K562 (cell line): ENCODE measurements around the gene BTBD16. TPM values are rescaled to one million over a fixed set of nuclear protein-coding genes. Genes with fewer than 3 reads are reported as not detected.

Experiments used
- ATAC-seq: fragments of 200-7000 bp; cut with Tn5 transposase; 3 replicates; pipeline ENCODE4 v1.9.1; 2020; ENCODE audit warnings: moderate library complexity
- BruUV-seq: library from RNA; stranded (reverse); fragments of 400-500 nt; replicated peaks from 2 replicates; lab custom pipeline; 2021; lab: Mats Ljungman, UMichigan
- CTCF ChIA-PET: fragments of 300-600 bp; formaldehyde crosslinking; extraction: SDS; loops from one replicate; lab custom pipeline; 2021; ENCODE audit warnings: low intra/inter-chr PET ratio; lab: Yijun Ruan, JAX
- POLR2A ChIA-PET: fragments of 300-600, 350-650 bp; sonication (Branson Sonifier 250); formaldehyde crosslinking; extraction: SDS; loops from one replicate; lab custom pipeline; 2021; ENCODE audit warnings: antibody characterized with exemption, inconsistent platforms; lab: Yijun Ruan, JAX
- DNase-seq, 4 experiments: peaks; one replicate each; pipeline versions ENCODE4 v3.0.0 to v3.0.0-alpha.2; 2011 to 2018; ENCODE audit warnings: low spot score in 3 of 4, mixed read lengths in 3 of 4; ENCODE audit errors: extremely low read depth in 1 of 4
- FAIRE-seq: peaks from 2 replicates; lab custom pipeline; 2011; peaks lifted over from hg19 to GRCh38; lab: Jason Lieb, UNC
- H2AFZ ChIP-seq: 2 replicates; pipeline ENCODE4 v1.6.0; 2011; ENCODE audit warnings: low read depth, low read length, control low read depth, inconsistent platforms
- H3K27ac ChIP-seq: fragments of 200-600 bp; 3 replicates; pipeline ENCODE4 v1.8.0; 2011; ENCODE audit warnings: low read depth, mild to moderate bottlenecking, control low read depth, inconsistent platforms, low read length, moderate library complexity, mixed read lengths; ENCODE audit errors: extremely low read depth
- H3K27me3 ChIP-seq, 2 experiments: fragments of 300-600 bp in 1 of 2; 2 replicates in 1 of 2; 3 replicates in 1 of 2; pipeline versions ENCODE4 v1.6.0 to v1.8.0; 2011; ENCODE audit warnings: inconsistent platforms in 2 of 2, low read length in 2 of 2, mild to moderate bottlenecking in 1 of 2, mixed read lengths in 1 of 2, moderate library complexity in 1 of 2; ENCODE audit not compliant: control insufficient read depth in 2 of 2, insufficient read depth in 2 of 2
- H3K36me3 ChIP-seq: fragments of 300-600 bp; 3 replicates; pipeline ENCODE4 v1.8.0; 2011; ENCODE audit warnings: mild to moderate bottlenecking, low read length, inconsistent platforms; ENCODE audit not compliant: control insufficient read depth, insufficient read depth
- H3K4me1 ChIP-seq, 2 experiments: fragments of 200-600 bp in 1 of 2; replicated peaks in 1 of 2; 2 replicates in 1 of 2; 3 replicates in 1 of 2; pipeline versions ENCODE4 v1.5.1 to v1.8.0; 2011; ENCODE audit warnings: inconsistent platforms in 2 of 2, low read length in 2 of 2, mild to moderate bottlenecking in 1 of 2, mixed read lengths in 1 of 2, moderate library complexity in 1 of 2; ENCODE audit not compliant: control insufficient read depth in 2 of 2, insufficient read depth in 2 of 2
- H3K4me2 ChIP-seq: 2 replicates; pipeline ENCODE4 v1.6.1; 2011; ENCODE audit warnings: low read length, control low read depth, inconsistent platforms, mixed read lengths; ENCODE audit not compliant: insufficient read depth
- H3K4me3 ChIP-seq: fragments of 200-600 bp; sonication (generic), shearing (Covaris generic); 2 replicates; pipeline ENCODE4 v1.5.1; 2016; ENCODE audit warnings: control low read depth, inconsistent platforms
- H3K79me2 ChIP-seq: fragments of 200-600 bp; 3 replicates; pipeline ENCODE4 v1.8.0; 2011; ENCODE audit warnings: low read length, inconsistent platforms; ENCODE audit not compliant: control insufficient read depth, insufficient read depth
- H3K9ac ChIP-seq, 2 experiments: 2 replicates each; pipeline versions ENCODE4 v1.6.0 to v1.6.1; 2011; ENCODE audit warnings: low read depth in 2 of 2, low read length in 2 of 2, control low read depth in 1 of 2, inconsistent platforms in 1 of 2, mild to moderate bottlenecking in 1 of 2, mixed read lengths in 1 of 2; ENCODE audit not compliant: insufficient read depth in 1 of 2
- H3K9me1 ChIP-seq: one replicate; pipeline ENCODE4 v1.6.0; 2011; ENCODE audit warnings: inconsistent platforms, mild to moderate bottlenecking, low read length, moderate library complexity; ENCODE audit not compliant: control insufficient read depth, insufficient read depth
- H3K9me3 ChIP-seq: replicated peaks from 2 replicates; pipeline ENCODE4 v1.5.1; 2011; ENCODE audit warnings: low read depth, low read length, inconsistent platforms; ENCODE audit not compliant: control insufficient read depth, insufficient read depth
- H4K20me1 ChIP-seq: replicated peaks from 2 replicates; pipeline ENCODE4 v1.6.1; 2011; ENCODE audit warnings: low read length, inconsistent platforms, mixed read lengths; ENCODE audit not compliant: control insufficient read depth, insufficient read depth
- EWSR1 ChIP-seq: fragments of 450-650 bp; IDR thresholded peaks from 2 replicates; pipeline ENCODE4 v1.6.1; 2018; ENCODE audit warnings: borderline replicate concordance, mild to moderate bottlenecking, low read depth, moderate library complexity; ENCODE audit not compliant: partially characterized antibody
- HDAC3 ChIP-seq: fragments of 450-650 bp; IDR thresholded peaks from 2 replicates; pipeline ENCODE4 v1.6.1; 2018; ENCODE audit warnings: borderline replicate concordance, mild to moderate bottlenecking, moderate library complexity; ENCODE audit not compliant: partially characterized antibody
- IFI16 ChIP-seq: fragments of 250-450 bp; sonication (Bioruptor Pico); IDR thresholded peaks from 2 replicates; pipeline ENCODE4 v2.1.2; 2022; ENCODE audit warnings: mild to moderate bottlenecking, inconsistent platforms
- LCOR ChIP-seq: sonication (generic); formaldehyde crosslinking; IDR thresholded peaks from 2 replicates; pipeline ENCODE4 v1.8.0; 2022; ENCODE audit warnings: mild to moderate bottlenecking, missing genetic modification reagents
- PTTG1 ChIP-seq: fragments of 450-650 bp; IDR thresholded peaks from 2 replicates; pipeline ENCODE4 v1.6.1; 2016; ENCODE audit warnings: low read depth, mild to moderate bottlenecking, missing genetic modification characterization, missing compliant biosample characterization
- ZNF384 ChIP-seq: IDR thresholded peaks from 2 replicates; pipeline ENCODE4 v1.6.1; 2012; ENCODE audit warnings: low read depth, low read length, improper control_type of control experiment
- WGBS: fragments of 100-300 bp; shearing (Covaris generic); methylation state at CpG from one replicate; pipeline ENCODE4 v1.1.6; 2016; ENCODE audit warnings: low coverage, mixed read lengths; ENCODE audit not compliant: insufficient coverage; ENCODE audit errors: missing lambda C conversion rate; 5-methylcytosine and 5-hydroxymethylcytosine counted together
- in situ Hi-C: fragments of 300-500 bp; cut with MboI; formaldehyde crosslinking; loops from 4 replicates; pipeline ENCODE4 v1.15.0; 2018; ENCODE audit warnings: inconsistent platforms, mixed read lengths
- intact Hi-C: fragments of 100-400 bp; cut with micrococcal nuclease; formaldehyde crosslinking; loops from 2 replicates; pipeline ENCODE4 v1.14.2; 2022
- polyA plus RNA-seq, 8 experiments: library from polyadenylated mRNA; depleted of rRNA in 4 of 8; stranded (reverse) in 5 of 8; unstranded in 3 of 8; fragments of >200 nt; fragmentation: Nextera tagmentation in 2 of 8; fragmentation: Illumina TruSeq in 1 of 8; extraction: Ambion mirVana in 2 of 8; extraction: Trizol in 1 of 8; gene quantifications; 2 replicates each; pipeline versions ENCODE4 v1.2.1 to v1.2.3, GENCODE V29; 2011 to 2014; ENCODE audit warnings: inconsistent platforms in 1 of 8, missing spikeins in 1 of 8
- total RNA-seq, 7 experiments: library from RNA; depleted of rRNA in 6 of 7; stranded (reverse); fragments of >200 nt in 6 of 7; fragmentation: Illumina TruSeq in 2 of 7; extraction: Trizol in 2 of 7; gene quantifications; 2 replicates each; pipeline versions ENCODE4 v1.2.1 to v1.2.3, GENCODE V29; 2011 to 2021; ENCODE audit warnings: low replicate concordance in 1 of 7
- TF ChIP-seq, protein P1 (sequence below): sonication (generic); IDR thresholded peaks from 2 replicates; pipeline ENCODE4 v1.6.1; 2016

The BTBD16 gene
- total and polyA plus RNA-seq, 9 of the 15 experiments (the other 6 are each of a cell fraction or from before 2014, with no cell fraction given) = 0.11 TPM; not detected in 8

DNA sequence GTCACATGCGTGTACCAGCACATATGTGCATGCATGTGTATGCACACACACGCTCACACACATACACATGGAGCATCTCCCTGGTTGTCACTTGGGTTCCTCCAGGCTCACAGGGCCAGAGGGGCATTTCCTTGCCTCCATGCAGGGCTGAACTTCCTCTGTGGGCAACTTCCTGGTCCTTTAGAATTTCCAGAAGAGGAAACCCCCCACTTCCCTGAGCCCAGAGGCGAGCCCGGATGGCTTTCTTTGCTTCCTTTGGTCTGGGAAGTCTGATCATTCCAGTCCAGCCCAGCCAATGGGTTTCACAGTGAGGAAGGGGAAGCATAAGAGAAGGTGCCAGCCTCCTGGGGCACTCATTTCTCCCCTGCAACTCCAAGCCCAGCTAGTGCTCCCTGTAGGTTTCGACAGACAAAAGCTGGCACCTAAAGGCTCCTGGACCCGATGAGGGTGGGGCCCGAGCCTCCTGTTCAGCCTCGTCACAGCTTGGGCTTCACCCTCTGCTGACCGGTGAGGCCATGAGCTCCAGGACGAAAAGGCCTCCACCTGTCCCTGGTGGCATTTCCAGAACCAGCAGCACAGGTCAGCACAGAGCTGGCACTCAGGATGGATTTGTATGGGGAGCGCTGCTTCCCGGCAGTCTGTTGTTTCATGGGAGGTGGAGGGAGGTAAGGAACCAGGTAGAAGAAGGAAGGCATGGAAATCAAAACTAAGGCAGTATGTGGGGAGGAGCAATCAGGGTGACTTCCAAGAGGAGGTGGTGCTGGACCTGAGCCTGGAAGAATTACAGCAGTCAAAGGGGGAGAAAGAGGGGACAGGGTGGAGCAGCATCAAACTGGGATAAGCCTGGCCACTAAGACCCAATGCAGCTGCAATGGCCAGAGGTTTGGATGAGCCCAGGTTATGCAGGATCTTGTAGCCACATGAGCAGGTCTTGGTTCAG lies 23.7 kb downstream of the BTBD16 start:
- Histone ChIP-seq H3K27ac (no peak overlapping the region), H4K20me1 (no peaks in the 10 kb centered on the region), H3K27me3 (no peaks in the 10 kb centered on the region; a peak in 1 of 5 replicates), H3K4me1 (no peaks in the 10 kb centered on the region), H3K9me1 (no peaks in the 10 kb centered on the region), H3K4me3 (no peak overlapping the region), H3K4me2 (no peak overlapping the region), H2AFZ (no peak overlapping the region), H3K9me3 (no peaks in the 10 kb centered on the region), H3K9ac (no peak overlapping the region), H3K79me2 (no peaks in the 10 kb centered on the region), H3K36me3 (no peaks in the 10 kb centered on the region)
- WGBS = 2% methylated on average over 12 of the region's 12 CpGs
- FAIRE-seq (no peak), ATAC-seq (no peak), DNase-seq (no peak)
- ChIA-PET CTCF (no interaction called here), POLR2A (no interaction called here)
- TF ChIP-seq EWSR1 = no peak
- no peak for TF ChIP-seq HDAC3
- TF ChIP-seq PTTG1 (tag) = no peak
- no peak for TF ChIP-seq LCOR (CRISPR knock-in tag)
- TF ChIP-seq ZNF384 = no peak
- TF ChIP-seq IFI16 (CRISPR knock-in tag) = no peak
- TF ChIP-seq, protein P1, sequence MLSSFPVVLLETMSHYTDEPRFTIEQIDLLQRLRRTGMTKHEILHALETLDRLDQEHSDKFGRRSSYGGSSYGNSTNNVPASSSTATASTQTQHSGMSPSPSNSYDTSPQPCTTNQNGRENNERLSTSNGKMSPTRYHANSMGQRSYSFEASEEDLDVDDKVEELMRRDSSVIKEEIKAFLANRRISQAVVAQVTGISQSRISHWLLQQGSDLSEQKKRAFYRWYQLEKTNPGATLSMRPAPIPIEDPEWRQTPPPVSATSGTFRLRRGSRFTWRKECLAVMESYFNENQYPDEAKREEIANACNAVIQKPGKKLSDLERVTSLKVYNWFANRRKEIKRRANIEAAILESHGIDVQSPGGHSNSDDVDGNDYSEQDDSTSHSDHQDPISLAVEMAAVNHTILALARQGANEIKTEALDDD = no peak
- BruUV-seq = no TSS peak
- intact Hi-C loops (loop anchor here (5.0 kb wide), 1 partner anchor 273 kb away; no protein-coding TSS in a partner anchor), in situ Hi-C loops (no loop called here)
